Measurements from ENCODE around the gene ZNRF3. TPM values are rescaled to one million over a fixed set of nuclear protein-coding genes. Genes with fewer than 3 reads are reported as not detected.

Gene ZNRF3
- total RNA-seq, 1 donor from 2014 or later = 23.1 TPM

DNA sequence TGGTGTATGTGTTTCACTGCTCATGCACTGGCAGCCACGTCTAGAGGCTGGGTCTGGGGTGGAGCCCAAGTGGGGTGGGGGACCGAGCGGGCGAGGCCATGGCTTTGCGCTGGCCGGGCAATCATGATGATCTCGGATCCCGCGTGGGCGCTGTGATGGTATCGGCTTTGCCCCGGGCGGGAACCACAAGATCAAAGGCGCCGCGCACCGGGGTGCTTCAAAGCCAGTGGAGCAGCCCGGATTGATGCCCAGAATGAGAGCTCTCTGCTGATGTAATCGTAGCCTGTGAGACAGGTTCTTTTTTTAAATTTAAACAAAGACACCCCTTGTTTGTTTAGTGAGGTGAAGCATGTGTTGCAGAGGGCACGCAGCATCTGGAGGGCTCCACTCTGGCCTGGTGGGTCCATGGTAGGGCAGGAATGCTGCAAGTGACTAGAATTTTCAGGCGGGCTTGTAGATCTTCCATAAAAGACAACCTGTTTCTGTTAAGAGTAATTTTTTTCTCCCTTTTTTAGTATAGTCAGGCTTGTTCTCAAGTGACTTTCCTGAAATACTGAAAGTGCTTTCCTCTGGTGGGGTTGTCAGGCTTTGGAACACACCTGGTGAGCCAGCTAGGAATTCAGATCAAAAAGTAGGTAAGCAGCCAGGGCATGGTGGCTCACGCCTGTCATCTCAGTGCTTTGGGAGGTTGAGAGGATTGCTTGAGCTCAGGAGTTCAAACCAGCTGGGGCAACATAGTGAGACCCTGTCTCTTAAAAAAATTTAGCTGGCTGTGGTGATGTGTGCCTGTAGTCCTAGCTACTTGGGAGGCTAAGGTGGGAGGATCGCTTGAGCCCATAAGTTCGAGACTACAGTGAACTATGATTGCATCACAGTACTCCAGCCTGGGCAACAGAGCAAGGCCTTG lies 40.7 kb downstream of the ZNRF3 start:
- Mint-ChIP-seq H3K9me3 (no peaks in the 10 kb centered on the region), H3K36me3 (peaks cover 3% of the 10 kb centered on the region), H3K27me3 (no peaks in the 10 kb centered on the region), H3K4me3 (peak overlapping the region; percentile 7), H3K27ac (peak overlapping the region; percentile 87), H3K4me1 (ENCODE audit: unreplicated experiment) (peaks cover 73% of the 10 kb centered on the region)
- DNase-seq (ENCODE audit: extremely low spot score, unreplicated experiment) = peak; percentile 78
- no peak for TF ChIP-seq CTCF (conservative IDR thresholded peaks at IDR 0.05)

DNA sequence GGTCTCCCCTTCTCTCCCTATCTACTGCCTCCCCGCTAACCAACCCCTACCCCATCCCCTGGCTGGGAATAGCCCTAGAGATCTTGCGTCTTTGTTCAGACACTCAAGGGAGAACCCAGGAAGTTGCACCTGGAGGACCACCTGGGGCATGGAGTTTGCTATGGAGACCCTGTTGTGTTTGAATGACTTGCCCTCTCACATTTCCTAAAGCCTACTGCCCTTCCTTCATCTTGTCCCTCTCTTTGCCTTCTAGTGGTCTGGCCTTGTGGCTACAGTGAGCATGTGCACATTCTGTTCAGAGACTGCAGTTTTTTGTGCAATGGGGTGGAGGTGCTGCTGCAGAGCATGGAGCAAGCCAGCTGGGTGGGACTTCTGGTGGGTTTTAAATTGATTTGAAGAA lies 42.5 kb downstream of the ZNRF3 start:
- Mint-ChIP-seq H3K4me3 (peak overlapping the region; percentile 1), H3K27me3 (no peaks in the 10 kb centered on the region), H3K36me3 (peaks cover 3% of the 10 kb centered on the region), H3K4me1 (ENCODE audit: unreplicated experiment) (peaks cover 73% of the 10 kb centered on the region), H3K9me3 (no peaks in the 10 kb centered on the region), H3K27ac (peak overlapping the region; percentile 76)
- no peak for DNase-seq (ENCODE audit: extremely low spot score, unreplicated experiment)
- no peak for TF ChIP-seq CTCF (conservative IDR thresholded peaks at IDR 0.05)

- DNase-seq (ENCODE audit: extremely low spot score, unreplicated experiment) = no peak
- peaks cover 7% of the 10 kb centered on the region for H3K36me3 Mint-ChIP-seq
- no peaks in the 10 kb centered on the region for H3K9me3 Mint-ChIP-seq
- H3K27me3 Mint-ChIP-seq = no peaks in the 10 kb centered on the region
- H3K4me3 Mint-ChIP-seq = peak overlapping the region; percentile 1
- H3K27ac Mint-ChIP-seq = peak overlapping the region; percentile 15
- no peak for TF ChIP-seq CTCF (conservative IDR thresholded peaks at IDR 0.05)
- H3K4me1 Mint-ChIP-seq (ENCODE audit: unreplicated experiment) = peaks cover 71% of the 10 kb centered on the region
Observed at GRCh38 chr22:28927630-28928029, 44.3 kb downstream of the ZNRF3 start.

DNA sequence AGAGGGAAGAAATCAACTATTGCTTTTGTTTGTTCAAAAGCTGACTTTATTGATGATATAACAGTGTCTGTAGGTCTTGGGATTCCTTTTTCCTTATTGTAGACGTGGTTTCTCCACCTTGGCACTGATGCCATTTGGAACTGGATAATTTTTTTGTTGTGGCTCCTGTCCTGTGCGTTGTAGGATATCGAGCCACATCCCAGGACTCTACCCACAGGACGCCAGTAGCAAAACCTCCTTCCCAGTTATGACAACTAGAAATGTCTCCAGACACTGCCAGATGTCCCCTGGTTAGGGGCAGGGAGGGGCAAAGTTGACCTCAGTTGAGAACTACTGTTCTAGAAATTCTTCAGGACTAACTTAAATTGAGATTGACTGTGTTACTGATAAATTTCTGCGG lies 45.8 kb downstream of the ZNRF3 start:
- H3K4me1 Mint-ChIP-seq (ENCODE audit: unreplicated experiment) = peaks cover 71% of the 10 kb centered on the region
- no peak for TF ChIP-seq CTCF (conservative IDR thresholded peaks at IDR 0.05)

DNA sequence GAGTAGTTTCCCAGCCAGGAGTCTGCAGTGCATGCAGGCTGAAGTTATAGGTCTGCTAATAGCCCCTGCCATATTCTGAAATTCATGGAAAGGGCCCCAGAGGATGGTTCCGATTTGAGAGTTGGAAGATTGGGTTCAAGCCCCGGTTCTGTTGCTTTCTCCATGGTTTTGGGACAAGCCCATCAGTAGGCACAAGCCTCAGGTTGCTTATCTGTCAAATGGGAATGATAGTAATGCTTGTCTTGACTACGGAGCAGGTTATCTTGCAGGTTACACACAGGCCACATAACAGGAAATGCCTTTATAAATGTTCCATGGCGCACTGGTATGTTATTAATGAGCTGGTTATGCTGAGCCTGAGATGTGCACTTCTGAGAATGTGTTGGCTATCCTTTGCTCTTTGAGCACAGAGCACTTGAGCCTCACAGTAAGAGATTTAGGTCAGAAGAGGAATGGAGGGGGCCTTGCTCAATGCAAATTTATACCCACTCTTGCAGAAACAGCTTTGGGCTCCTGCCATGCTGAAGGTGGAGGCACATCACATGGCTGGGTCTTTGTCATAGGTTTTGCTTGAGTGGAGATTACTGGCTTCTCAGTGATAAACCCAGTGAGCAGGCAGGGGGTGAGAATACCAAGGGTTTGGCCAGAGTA lies 47.1 kb downstream of the ZNRF3 start:
- H3K36me3 Mint-ChIP-seq = peaks cover 7% of the 10 kb centered on the region
- no peaks in the 10 kb centered on the region for H3K9me3 Mint-ChIP-seq
- no peaks in the 10 kb centered on the region for H3K27me3 Mint-ChIP-seq
- H3K4me3 Mint-ChIP-seq = peak overlapping the region; percentile 18
- H3K4me1 Mint-ChIP-seq (ENCODE audit: unreplicated experiment) = peaks cover 71% of the 10 kb centered on the region
- TF ChIP-seq CTCF (conservative IDR thresholded peaks at IDR 0.05) = no peak
- DNase-seq (ENCODE audit: extremely low spot score, unreplicated experiment) = no peak
- no peak overlapping the region for H3K27ac Mint-ChIP-seq

More for the DNA sequence above, 45.8 kb downstream of the ZNRF3 start:
- H3K36me3 Mint-ChIP-seq = peaks cover 7% of the 10 kb centered on the region
- no peak for DNase-seq (ENCODE audit: extremely low spot score, unreplicated experiment)
- H3K27ac Mint-ChIP-seq = no peak overlapping the region
- H3K4me3 Mint-ChIP-seq = no peak overlapping the region
- no peaks in the 10 kb centered on the region for H3K27me3 Mint-ChIP-seq
- no peaks in the 10 kb centered on the region for H3K9me3 Mint-ChIP-seq
